ENCODE measurements around the gene ADIG. TPM values are rescaled to one million over a fixed set of nuclear protein-coding genes. Genes with fewer than 3 reads are reported as not detected.

The ADIG gene
- not detected for total RNA-seq

GRCh38 chr20:38581013-38581412, at the start of gene ADIG:
Gene ADIG, plus strand, starts transcription at chr20:38581197. Its CDS starts 54 bp downstream, at chr20:38581251.
- peak; percentile 89 for ATAC-seq

GRCh38 chr20:38534756-38535155, 46.2 kb upstream of the ADIG start:
- peak; percentile 19 for ATAC-seq

- ATAC-seq = peak; percentile 92
These were observed 44.7 kb upstream of the ADIG start for GRCh38 chr20:38536310-38536709.

DNA sequence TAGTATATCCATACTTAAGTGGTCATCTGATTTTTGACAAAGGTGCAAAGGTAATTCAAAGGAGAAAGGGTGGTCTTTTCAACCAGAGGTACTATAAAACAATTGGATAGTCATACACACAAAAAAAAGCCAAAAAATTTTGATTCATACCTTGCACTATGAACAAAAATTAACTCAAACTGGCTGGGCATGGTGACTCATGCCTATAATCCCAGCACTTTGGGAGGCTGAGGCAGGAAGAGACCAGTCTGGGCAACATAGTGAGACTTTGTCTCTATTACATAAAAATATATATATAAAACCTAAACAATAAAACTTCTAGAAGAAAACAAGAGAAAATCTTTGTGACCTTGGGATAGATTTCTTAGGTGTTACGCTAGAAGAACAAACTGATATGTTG, 43.8 kb upstream of the ADIG start:
- ATAC-seq = peak; percentile 64

DNA sequence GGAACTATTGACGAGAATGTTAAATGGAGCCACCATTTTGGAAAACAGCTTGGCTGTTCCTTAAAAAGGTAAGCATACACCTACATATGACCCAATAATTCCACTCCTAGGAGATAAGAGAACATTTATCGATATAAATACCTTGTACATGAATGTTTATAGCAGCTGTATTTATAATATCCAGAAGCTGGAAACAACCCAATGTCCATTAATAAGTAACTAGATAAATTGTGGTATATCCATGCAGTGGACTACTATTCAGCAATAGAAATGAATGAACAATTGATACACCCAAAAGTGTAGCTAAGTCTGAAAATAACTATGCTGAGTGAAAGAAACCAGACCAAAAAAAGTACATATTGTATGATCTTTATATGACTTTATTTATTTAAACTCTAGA, 42.2 kb upstream of the ADIG start:
- no peak for ATAC-seq

DNA sequence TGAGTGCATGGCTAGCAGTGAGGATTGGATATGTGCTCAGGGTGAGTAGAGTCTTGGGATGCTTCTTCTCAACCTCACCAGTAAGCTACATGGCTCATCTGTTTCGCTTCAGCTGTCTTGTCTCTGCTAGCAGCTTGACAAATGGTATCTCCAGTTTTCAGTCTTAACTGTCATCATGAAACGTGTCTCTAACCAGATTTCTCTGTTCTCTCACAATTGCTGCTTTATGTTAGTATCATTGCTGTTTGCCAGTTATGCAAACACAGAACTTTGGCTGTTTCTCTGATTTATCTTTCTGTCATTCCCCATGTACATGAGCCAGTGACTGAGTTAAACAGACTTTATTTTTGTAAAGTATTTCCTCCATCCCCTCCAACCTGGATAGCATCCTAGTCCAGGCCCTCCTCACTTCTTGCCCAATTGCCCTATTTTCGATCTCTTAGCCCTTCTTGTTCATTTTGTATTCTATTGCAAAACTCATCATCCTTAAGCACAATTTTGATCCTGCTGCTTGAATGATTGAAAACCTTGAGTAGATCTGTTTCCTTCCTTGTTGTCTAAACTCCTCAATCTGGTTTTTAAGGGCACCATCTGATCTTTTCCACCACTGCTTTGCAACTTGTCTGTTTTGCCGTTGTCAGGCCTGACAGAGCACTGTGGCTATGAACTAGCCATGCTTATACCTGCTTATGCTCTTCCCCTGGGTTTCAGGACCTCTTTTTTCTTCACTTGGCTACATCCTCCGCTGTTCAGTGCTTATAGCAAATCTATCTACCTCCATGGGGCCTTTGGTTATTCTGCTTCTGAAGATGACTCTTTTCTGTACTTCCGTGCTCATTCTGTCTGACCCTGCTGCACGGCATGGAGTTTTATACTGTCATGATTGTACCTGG, 37.7 kb upstream of the ADIG start:
- no peak for ATAC-seq

- ATAC-seq = no peak
These were observed 35.2 kb upstream of the ADIG start for GRCh38 chr20:38545771-38546170.

- ATAC-seq = no peak
These were observed 33.5 kb upstream of the ADIG start for GRCh38 chr20:38547288-38548085.

GRCh38 chr20:38548356-38549083, 32.5 kb upstream of the ADIG start:
- ATAC-seq = no peak

DNA sequence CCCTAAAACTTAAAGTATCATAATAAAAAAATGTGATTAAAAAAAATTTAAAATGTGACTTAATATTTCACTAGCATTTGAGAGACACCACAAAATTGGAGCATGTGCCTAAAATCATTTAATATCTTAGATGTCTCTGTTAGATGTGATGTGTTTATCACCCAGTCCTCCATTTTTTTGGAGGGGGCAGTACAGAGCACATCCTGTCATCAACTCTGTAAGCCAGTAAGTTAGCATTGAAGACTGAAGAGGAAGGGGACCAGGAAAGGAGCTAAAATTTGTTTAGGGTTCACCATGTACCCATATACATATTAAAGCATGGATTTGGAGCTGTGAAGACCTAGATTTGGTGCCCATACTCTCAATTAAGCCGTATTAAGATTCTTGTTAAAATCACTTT, 30.7 kb upstream of the ADIG start:
- no peak for ATAC-seq

DNA sequence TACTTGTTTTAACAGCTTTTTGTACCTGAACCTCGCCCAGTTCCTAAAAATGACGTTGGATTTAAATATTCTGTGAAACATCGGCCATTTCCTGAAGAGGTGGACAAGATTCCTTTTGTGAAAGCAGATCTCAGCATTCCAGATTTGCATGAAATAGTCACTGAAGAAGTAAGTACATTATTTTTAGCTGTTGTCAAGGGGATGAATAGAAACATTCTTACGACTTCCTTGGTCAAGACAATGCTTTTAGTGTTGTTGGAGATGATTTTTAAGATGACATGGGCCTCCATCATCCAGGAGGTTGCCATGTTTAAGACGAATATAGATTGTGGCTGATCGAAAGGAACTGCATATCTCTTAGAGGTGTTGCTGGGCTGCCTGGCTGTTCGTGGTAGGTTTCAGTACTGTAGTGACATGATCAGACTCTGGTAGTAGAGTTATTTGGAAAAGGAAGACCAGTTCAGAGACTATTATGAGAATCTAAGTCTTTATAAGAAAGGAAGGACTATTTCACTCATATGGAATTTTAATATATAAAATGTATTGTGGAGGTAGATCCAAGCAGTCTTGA, 29.9 kb upstream of the ADIG start:
- ATAC-seq = no peak

DNA sequence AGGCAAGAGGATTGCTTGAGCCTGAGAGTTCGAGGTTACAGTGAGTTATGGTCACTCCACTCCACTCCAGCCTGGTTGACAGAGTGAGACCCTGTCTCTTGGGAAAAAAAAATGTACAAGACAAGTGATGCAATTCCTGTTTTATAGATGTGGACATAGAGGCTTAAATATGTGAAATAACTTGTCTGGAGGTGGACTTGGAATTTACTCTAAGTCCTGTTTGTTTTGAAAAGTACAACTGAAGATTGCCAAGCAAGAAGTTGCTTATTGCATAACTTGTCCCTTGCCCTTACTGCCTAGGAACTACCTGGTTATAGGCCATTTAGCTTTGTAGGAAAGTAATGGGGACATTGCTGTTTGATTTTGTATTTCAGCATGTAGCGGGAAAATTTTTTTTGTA, 26.0 kb upstream of the ADIG start:
- no peak for ATAC-seq

GRCh38 chr20:38555395-38555794, 25.6 kb upstream of the ADIG start:
- no peak for ATAC-seq

DNA sequence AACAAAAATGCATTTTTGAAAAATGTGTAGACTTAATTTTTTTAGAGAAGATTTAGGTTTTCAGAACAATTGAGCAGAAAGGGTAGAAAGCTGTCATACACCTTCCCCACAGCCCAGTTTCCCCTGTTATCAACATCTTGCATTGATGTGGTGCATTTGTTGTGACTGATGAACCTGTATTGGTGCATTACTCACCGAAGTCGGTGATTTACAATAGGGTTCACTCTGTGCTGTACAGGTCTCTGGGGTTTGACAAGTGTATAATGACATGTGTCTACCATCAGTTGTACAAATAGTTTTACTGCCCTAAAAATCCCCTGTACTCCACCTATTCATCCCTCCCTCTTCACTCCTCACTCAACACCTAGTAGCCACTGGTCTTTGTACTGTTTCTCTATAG, 23.8 kb upstream of the ADIG start:
- ATAC-seq = no peak

GRCh38 chr20:38558596-38559360, 22.2 kb upstream of the ADIG start:
- ATAC-seq = no peak

DNA sequence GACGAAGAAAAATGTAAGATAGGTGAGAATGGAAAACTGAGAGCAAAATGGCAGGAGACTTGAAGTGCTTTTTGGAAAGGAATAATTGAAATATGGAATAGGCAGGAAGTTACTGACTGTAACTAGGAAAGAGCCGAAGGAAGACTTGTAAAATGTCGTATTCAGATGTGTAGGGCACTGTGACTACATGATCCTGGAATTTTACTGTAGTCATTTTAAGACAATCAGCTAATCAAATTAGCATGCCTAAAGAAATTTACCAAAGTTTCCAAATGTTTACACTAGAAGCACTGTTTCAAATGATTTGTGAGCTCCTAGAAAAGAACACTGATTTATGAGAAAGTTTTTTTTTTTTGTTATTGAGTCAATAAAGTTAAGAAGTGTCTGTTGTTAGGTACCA, 21.2 kb upstream of the ADIG start:
- ATAC-seq = no peak

DNA sequence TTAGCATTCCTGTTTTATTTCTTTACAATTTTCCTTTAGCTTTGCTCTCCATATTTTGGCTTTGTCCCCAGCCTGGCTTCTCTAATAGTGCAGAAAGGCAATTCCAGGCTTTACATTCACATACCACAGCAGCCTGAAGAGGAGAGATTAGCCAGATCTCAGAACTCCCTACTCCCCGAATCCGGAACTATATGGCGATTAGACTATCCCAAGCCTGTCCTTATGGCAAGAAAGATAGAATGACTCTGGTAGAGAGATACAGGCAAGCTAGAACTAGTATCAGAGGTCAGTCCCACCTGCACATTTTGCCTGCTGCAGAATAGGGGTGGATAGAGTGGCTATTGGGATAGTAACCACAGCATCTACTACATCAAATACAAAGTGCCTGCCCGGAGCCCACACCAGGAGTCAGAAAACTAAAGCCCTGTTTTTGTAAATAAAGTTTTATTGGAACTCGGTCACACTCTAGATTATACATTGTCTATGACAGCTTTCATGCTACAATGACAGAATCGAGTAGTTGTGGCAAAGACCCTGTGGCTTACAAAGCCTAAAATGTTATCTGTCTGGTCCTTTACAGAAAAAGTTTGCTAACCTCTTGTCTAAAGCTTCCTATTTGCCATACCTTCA, 17.1 kb upstream of the ADIG start:
- no peak for ATAC-seq

DNA sequence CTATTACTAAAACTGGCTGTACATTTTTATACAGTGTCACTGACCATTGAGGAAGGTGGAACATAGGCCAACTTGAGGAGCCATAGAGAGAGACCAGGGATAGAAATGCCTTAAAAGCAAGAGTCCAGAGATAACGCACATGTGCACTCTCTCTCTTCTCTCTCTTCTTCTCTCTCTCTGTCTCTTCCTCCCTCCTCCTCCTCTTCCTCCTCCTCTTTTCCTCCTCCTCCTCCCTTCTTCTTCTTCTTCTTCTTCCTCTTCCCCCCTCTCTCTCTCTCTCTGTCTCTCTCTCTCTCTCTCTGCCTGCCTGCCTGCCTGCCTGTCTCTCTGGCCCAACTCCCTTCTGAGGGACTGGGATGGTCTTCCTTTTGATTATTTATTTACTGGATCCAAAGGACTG, 16.3 kb upstream of the ADIG start:
- no peak for ATAC-seq

- ATAC-seq = peak; percentile 77
These were observed 14.9 kb upstream of the ADIG start for GRCh38 chr20:38566036-38566598.

DNA sequence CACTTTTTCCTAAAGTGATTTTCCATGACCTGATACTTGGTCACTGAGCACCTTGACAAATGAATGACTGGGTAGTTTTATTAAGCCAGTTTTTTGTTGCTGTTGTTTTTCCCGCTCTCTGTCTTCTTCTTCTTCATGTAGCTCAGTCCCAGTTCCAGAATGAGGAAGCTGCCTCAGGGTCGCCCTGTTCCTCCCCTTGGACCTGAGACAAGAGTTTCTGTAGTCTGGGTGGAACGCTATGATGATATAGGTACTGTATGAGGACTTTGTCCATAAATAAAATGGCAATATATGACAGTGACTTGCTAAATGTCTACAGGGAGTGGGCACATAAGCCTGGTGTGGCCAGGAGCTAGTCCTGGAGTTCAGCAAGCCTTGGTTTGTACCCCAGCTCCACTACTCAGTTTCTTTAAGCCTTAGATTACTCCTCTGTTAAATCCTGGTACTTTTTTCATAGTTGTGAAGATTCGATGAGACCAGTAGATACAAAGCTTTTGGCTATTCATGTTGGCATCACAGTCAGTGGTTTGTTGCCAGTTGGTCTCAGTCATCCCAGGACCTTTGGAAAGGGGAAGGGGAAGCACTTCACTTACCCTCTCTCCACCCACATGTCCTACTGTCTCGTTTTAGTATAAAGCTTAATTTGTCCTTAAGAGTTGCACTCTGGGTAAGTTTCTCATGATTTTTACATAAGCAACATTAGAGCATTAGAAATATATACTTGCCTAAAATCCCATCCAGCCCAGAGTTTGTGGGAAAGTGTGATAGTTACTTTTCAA, 11.1 kb upstream of the ADIG start:
- no peak for ATAC-seq
